ENCODE measurements around the gene LASP1. TPM values are rescaled to one million over a fixed set of nuclear protein-coding genes. Genes with fewer than 3 reads are reported as not detected.

LASP1 gene
- polyA plus RNA-seq, 1 of the 3 experiments (the other 2 are of a cell fraction): 102 TPM

GRCh38 chr17:38882870-38883269 lies 13.0 kb downstream of the LASP1 start:
- POLR2A ChIA-PET: no interaction called here
- H3K4me2 ChIP-seq: no peak overlapping the region

More at GRCh38 chr17:38882870-38883269, 13.0 kb downstream of the LASP1 start:
- Histone ChIP-seq H2AFZ (ENCODE audit: low read depth) (no peak overlapping the region), H3K36me3 (replicated peaks in 1 of 2; ENCODE audit: control insufficient read depth in 1 of 2, insufficient read depth in 2 of 2, low read length in 1 of 2) (peaks cover 26 to 50% of the 10 kb centered on the region in 2 experiments), H3K9ac (no peak overlapping the region), H3K79me2 (ENCODE audit: insufficient read depth) (peaks cover 93% of the 10 kb centered on the region), H3K4me3 (ENCODE audit: low read depth in 2 of 2, low read length in 1 of 2) (no peak overlapping the region), H3K4me1 (ENCODE audit: control insufficient read depth in 1 of 2, insufficient read depth in 2 of 2, low read depth in 1 of 2, low read length in 1 of 2) (peaks cover 21 to 38% of the 10 kb centered on the region in 2 experiments; a peak in 3 of 4 replicates), H3K9me2 (no peaks in the 10 kb centered on the region), H3F3A (replicated peaks; ENCODE audit: insufficient read depth) (peaks cover 34% of the 10 kb centered on the region), H3K27ac (ENCODE audit: low read depth in 2 of 2, low read length in 1 of 2) (no peak overlapping the region), H4K20me1 (ENCODE audit: insufficient read depth) (peaks cover 89% of the 10 kb centered on the region), H3K9me3 (no peaks in the 10 kb centered on the region), H3K27me3 (ENCODE audit: insufficient read depth) (no peaks in the 10 kb centered on the region)
- no peak for DNase-seq
- WGBS (ENCODE audit: low lambda C conversion rate): 97% methylated on average over 2 of the region's 2 CpGs
- TF ChIP-seq RCOR1 (IDR thresholded peaks at IDR 0.05; ENCODE audit: low read length) (no peak), POLR2AphosphoS5 (IDR thresholded peaks at IDR 0.05; ENCODE audit: low read depth, low read length) (no peak), USF1 (IDR thresholded peaks at IDR 0.05; ENCODE audit: borderline replicate concordance, low read depth) (no peak), MAX (IDR thresholded peaks at IDR 0.05; ENCODE audit: low read depth) (no peak), EZH2phosphoT487 (IDR thresholded peaks at IDR 0.05; ENCODE audit: borderline replicate concordance, low read depth) (no peak), GABPA (IDR thresholded peaks at IDR 0.05; ENCODE audit: low read depth) (no peak), RAD21 (IDR thresholded peaks at IDR 0.05; ENCODE audit: low read length) (no peak), RXRA (IDR thresholded peaks at IDR 0.05; ENCODE audit: borderline replicate concordance, low read depth) (no peak), CTCF (IDR thresholded peaks at IDR 0.05) (no peak), NFIC (IDR thresholded peaks at IDR 0.05; ENCODE audit: borderline replicate concordance) (no peak), TAF1 (IDR thresholded peaks at IDR 0.05; ENCODE audit: borderline replicate concordance, low read depth, low read length) (no peak), REST (IDR thresholded peaks at IDR 0.05; ENCODE audit: low read depth, low read length) (no peak), FOSL2 (IDR thresholded peaks at IDR 0.05; ENCODE audit: borderline replicate concordance, low read depth) (no peak), TCF12 (IDR thresholded peaks at IDR 0.05) (no peak), MEF2A (IDR thresholded peaks at IDR 0.05; ENCODE audit: borderline replicate concordance, low read depth) (no peak), SIN3A (IDR thresholded peaks at IDR 0.05; ENCODE audit: borderline replicate concordance, low read depth, low read length) (no peak), FOXJ3 (CRISPR knock-in tag; IDR thresholded peaks at IDR 0.05) (no peak), NRF1 (IDR thresholded peaks at IDR 0.05; ENCODE audit: low read depth, low read length) (no peak)
- CTCF ChIA-PET: no interaction called here

All from SK-N-SH (cell line).